Measurements from ENCODE around the gene DSG2.

The DSG2 gene

DNA sequence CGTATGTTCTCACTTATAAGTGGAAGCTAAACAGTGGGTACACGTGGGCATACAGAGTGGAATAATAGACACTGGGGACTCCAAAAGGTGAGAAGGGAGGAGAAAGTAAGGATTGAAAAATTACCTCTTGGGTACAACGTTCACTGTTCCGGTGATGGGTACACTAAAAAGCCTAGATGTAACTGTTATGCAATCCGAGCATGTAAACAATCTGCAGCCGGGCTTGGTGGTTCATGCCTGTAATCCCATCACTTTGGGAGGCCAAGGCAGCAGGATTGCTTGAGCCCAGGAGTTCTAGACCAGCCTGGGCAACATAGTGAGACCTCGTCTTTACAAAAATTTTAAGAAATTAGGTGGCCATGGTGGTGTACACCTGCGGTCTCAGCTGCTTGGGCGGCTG lies 60.6 kb downstream of the DSG2 start:
- DNase-seq: no peak

DNA sequence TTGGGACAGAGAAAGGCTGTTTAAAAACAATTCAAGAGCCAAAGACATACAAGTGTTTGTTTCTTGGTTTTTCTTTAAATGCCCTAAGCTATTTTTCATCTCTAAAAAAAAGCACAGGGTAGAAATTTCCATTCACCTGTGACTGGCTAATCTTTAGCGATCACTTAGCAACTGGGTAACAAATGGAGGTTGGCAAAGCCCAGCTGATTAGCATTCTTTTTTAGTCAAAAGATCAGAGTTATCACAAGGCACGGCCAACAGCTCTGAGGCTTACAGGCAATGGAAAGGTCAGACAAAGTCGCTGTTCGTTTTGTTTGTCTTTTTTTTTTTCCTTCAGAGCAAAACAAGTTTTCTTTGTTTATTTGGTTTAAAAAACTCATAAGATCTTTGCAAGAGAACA lies 64.7 kb downstream of the DSG2 start:
- no peak for DNase-seq

DNA sequence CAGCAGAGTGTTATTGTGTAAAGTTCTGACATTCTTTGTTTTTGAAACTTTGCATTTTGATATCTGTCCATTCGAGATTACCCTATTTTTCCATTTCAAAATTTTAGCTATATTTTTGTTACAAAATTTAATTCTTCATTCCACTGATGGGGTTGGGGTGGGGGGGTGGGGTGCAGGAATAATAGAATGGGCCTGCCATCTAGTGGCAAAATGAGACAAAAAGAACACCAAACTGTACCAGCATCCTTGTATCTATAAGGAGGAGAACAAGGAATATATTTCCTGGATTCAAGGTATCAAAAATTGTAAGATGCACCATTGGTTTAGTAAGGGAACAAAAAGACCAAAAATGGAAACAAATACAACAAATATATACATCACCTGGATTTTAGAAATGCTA lies 65.8 kb downstream of the DSG2 start:
- no peak for DNase-seq

DNA sequence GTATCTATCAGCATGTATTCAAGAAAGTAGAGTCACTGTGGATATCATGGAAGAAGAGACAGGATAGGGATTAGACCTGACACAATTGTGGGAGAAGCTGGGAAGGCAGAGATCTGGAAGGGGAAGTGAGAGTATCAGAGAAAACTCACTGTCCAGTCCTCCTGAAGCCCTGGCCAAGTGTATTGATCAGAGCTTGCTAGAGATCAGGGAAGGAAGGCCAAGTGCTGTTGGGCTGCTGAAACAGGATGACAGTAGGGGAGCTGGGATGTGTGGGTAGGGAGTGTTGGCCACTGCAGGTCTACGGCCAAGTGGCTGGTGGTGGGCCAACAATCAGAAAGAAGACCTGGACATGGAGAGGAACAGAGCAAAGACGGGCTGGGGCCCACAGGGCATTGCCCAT lies 67.4 kb downstream of the DSG2 start:
- no peak for DNase-seq

DNA sequence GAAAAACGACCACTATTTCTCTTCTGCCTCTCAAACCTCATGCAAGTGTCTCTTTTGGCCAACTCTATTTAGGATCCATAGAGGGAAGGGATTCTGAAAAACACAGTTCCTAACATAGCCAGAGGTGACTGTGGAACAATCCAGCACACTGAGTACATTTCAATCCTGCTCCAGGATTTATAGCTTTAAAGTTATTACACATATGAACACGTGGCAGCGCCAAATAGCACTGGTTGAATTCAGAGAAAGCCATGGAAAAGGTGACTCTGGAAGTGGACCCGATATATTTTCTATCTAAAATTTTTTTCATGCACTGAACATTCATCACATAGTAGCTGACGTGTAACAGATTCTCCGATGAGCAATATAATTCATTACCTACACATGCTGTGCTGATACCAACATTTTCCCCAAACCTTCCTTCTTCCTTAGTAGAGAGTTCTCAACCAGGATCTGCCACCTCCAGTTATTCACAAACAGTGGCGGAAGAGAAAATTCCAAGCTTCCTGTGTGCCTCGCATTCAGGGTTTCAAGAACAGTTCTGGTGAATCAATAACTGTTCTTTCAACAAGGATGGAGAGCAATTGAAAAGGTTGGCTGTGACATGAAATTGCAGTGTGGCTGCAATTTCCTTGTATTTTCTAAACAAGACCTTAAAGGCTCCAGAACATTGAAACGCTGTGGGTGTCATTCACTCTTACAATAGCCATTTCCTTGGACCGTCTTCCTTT lies 68.0 kb downstream of the DSG2 start:
- no peak for DNase-seq

DNA sequence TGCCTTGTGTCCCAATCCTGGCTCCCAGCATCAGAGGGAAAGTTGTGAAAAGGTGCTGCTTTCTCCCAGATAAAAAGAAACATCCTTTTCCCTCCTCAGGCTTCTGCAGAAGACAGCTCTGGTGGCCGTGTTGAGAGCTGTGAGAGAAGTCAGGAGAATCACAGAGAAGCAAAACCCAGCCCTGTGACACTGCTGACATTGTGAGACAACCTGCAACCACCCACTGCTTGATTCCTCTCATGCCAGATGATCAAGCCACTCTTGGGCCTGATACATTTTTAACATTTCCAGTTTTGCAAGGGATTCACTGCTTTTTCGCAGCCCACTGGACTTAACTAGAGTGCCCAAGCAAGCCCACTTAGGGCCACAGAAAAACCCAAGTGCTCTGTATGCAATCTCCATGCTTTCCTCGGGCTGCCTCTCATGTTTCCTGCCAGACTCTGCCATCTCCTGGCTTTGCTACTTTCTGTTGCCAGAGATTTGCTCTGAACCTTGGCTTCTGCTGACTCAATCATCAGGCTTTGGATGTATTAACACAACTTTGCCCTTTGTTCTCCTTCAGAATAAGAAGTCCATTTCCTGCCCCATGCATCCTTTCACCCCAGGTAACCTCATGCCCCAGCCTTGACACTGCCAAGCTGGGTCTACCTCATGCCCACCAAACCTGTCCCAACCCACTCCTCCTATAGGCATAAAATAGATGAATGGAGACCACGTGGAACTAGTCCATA lies 68.8 kb downstream of the DSG2 start:
- DNase-seq: no peak

DNA sequence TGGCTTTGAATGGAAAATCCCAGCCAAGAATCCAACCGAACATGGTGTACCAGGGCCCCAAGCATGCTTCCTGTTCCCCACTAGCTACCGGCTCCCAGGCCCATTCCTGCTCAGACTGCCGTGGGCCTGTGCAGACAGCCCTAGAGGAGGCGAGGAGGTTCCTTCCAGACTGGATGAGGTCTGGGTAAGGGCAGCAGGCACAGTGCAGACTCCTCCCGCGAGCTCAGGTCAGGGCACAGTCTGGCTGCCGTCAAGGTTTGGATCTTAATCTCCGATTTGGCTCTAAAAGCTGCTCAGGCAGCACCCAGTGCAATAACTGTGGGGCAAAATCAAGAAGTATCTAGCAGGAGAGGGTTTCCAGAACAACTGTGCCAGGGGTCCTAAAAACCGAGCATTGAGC lies 74.4 kb downstream of the DSG2 start:
- no peak for DNase-seq

DNA sequence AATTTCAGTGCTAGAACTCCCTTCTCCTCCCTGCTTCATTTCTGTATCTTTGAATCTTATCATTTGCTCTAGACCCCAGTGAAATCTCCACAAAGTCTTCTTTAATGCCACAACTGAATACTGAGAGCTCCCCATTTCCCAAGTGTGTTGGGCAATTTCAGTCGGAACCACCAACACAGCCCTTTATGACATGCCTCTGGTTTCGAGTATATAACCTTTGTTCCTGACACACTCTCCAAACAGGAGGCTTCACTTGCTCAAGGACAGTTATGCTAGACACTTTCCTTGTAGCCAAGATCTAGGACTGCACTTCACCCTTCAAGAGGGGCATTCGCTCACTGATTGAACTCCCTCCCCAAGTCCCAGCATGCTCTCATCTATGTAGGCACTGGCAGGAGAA lies 75.1 kb downstream of the DSG2 start:
- DNase-seq: no peak

DNA sequence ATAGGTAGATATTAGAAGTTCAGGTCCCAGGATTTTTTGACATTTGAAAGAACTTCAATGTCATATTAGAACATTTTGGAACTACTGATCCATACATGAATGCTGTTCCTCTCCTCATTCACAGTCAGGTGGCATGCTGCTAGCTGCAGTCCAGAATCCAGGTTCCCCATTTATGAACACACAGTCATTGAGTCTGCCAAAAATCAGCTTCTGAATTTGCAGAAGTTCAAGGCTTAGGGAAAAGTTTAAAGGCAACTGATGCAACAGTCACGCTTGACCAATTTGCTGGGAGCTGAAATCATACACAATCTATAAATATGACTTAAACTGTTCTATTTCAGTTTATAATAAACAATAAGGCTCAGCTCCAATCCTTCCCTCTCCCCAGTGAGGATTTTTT lies 76.4 kb downstream of the DSG2 start:
- DNase-seq: no peak

DNA sequence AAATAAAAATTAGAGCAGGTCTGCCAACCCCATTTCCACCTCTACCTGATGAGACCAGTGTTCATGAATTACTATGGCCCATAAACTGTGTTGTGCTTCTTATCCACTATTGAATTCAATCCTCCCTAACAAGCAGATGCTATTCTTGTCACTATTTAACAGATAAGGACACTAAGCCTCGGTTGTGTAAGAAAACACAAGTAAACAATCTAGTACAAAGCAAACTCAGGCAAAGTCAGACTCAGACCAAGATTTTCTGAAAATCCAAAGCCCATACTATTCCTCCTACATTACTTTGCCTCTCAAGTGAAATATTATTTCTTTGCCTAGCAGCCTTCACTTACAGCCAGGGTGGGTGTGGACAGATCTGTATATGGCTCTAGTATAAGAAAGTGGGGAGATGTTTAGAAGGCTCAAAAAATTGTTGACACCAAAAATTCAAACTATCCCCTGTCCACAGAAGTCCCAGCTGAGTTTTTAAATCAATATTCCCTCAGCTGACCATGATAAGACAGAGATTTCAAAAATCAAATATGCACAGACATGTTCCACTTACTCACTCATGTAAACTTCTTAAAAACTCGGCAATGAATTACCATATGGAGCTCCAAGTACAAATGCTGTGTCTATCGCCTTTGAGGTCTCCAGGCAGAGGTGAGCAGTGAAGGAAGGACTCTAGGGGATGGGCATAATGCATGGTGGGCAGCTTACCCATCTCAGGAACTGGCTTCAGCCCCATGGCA lies 77.7 kb downstream of the DSG2 start:
- DNase-seq: no peak

DNA sequence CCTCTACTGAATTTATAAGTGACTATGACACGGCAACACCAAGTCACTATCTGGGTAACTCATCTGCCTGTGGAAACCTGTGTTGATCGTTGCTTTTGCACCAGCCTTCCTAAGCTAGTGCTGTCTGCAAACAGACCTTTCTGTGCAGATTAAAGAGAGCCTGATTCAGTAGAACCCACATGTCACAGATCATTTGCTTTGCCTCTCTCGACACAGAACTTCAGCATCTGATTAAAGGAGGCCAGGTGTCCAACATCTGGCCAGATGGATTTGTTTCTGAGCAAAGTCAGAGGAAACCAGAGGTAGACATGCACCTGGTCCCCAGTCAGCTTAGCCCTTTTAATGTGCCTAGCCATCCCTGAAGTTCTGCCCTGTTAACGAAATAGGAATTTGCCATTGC lies 78.7 kb downstream of the DSG2 start:
- no peak for DNase-seq

DNA sequence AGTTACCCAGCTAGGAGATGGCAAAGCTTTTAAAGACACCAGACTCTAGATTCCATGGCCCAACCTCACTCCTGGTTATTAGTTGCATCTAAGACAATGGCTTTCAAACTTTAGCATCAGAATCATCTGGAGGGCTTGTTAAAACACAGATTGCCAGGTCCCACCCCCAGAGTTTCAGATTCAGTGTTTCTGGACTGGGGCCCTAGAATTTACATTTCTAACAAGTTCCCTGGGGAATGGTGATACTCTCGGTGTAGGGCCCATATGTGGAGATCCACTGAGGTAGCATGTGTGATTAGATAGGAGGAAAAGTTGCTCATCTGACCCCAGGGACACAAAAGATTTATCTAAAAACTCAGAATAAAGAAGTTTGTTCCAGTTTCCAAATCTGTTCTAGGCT lies 79.2 kb downstream of the DSG2 start:
- no peak for DNase-seq

DNA sequence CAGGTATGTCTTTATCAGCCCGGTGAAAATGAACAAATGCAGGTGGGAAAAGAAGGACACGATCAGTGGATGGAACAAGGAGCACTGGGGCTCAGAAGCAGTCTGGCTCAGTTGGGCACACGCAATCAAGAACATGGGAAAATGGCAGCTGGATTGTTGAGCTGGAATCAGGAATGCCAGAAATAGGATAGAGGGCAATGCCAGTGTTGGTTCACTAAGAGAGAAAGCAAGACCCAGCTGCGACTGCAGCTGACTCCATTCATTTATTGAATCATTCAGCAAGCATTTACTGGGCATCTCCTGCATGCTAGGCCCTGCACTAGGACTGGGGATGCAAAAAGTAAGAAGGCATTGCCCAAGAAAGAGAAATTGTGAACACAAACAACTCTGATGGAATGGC lies 80.1 kb downstream of the DSG2 start:
- DNase-seq: no peak

DNA sequence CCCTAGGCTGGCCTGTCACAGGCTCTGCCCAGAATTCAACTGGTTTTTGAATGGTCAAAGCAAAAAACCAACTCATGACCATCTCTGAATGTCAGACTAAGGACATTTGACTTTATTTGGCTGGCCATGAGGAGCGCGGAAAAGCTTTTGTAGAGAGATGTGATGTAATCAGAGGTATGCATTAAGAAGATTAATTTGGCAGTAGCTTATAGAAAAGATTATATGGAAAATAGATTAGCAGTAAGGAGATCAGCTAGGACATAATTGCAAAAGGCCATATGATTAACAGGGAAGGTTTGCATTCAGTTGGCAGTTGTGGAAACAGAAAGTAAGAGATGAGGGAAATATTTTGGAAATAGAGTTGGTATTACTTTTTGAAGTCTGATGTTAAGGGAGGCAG lies 81.4 kb downstream of the DSG2 start:
- DNase-seq: no peak

DNA sequence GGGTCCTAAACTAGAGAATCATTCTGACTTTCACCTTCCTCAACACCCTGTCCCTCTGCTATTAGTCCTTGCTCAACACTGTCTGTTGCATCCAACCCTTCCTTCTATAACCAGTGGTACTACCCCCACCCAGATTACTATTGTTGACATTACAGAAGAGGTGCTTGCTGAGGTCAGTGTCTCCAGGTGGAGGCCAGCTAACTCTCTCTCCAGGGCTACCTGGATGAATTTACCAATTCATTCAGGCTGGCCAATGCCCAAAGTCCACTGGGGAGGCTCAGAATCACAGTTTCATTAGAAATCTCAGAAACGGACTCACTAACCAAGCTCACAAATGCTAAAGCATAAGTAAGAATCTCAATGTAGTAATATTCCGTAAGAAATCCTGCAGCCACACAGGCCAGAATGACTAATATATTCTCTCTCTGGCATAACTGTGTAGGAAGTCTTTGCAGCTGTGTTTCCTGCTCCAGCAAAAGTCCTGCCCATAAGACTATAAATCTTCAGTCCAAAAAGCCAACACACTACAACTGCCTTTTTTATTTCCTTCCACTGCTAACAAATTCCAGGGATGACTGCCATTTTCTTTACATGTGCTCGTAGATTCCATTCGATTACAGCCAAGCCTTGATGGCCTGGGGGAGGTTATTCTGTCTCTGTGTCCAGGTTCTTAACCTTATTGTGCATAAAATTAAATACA lies 83.7 kb downstream of the DSG2 start:
- DNase-seq: no peak

DNA sequence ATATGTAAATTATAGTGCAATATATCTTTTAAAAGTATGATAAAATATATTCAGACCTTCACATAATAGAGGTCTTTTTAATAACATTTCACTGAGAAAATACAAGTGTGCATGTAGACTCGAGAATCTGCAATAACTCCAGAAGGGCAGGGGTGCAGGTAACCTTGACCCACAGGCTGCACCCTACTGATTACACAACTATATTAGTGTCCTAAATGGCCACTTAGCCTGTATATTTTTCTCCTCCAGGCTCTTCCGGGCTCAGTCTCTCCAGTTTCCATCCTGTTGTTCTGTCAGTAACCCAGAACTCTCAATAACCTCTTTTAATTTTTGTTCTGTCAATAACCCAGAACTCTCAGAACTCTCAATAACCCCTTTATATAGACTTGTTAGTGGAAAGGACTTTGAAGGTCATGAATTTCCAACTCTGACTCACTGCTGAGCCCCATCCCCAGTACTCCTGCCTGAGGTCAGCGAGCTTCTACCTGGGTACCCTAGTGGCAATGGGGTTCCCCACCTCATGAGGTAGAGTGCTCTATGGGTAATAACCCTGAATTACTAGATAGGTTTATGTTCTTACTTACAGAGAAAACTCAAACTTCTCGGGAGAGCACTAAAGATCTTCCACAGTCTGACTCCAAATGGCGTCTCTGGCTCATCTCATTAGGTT lies 85.3 kb downstream of the DSG2 start:
- no peak for DNase-seq

DNA sequence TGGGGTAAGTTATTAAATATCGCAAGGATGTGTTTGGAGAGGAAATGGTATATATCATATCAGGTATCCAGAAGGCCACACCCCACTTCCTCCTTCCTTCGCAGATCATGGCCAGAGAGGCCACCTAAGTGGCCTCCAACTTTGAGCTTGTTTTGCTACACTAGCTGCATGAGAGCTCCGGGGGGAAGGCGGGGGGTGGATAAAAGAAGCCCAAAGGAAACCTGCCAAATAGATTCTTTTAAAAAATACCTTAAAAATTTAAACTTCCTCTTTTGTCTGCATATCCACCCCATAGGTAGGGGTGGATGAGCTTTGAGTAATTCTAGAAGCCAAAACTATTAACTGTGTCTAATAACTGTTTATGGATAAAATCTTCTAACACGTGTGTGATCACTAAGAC lies 88.0 kb downstream of the DSG2 start:
- DNase-seq: no peak

DNA sequence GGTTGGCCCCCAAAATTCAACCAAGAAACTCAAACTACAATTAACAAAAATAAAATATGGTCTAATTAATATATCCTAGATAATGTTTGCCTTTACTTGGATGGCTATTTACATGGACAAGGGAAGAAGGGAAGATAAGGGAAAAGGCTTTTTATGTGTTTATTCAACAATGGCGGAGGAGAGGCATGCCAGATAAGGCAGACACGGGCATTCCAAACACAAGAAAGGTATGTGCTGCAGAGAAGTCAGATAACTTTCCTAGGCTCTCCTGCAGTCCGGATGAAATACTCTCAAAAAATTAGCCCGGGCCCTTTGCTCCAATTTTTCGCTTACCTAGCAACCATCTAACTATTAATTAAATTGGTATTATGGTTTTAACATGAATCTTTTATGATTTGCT lies 88.6 kb downstream of the DSG2 start:
- DNase-seq: no peak

DNA sequence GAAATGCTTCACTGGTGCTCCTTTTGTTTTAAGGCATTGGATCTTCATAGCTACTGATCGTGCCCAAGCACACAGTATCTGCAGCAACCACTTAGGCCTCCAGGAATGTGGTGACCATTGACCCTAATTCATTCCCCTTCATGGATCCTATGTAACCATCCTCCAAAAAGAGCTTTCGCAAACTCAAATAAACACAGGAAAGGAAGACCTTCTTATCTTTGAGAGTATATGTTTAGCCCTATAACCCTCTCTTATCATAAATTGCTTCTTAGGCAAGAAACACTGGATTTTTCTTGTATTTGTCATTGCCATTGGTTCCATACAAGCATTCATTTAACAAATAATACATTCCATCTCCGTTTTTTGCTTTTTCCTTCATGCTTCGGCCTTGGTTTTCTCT lies 89.6 kb downstream of the DSG2 start:
- DNase-seq: no peak

DNA sequence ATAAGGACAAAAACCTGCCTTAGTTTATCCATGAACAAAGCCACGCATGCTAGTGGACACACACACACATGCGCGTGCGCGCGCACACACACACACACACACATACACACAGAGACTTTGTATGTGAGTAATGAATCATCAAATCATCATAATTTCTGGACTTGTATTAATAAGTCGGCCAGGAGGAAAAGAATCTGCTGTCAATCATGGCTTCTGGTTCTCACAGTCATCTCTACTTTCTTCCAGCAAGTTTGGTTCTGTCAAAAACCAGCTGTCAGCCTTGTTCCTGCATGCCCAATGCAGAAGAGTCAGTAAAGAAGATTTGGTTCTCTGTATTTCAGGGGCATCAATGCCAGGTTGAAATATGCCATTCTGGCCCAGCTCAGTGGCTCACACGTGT lies 92.6 kb downstream of the DSG2 start:
- DNase-seq: no peak

DNA sequence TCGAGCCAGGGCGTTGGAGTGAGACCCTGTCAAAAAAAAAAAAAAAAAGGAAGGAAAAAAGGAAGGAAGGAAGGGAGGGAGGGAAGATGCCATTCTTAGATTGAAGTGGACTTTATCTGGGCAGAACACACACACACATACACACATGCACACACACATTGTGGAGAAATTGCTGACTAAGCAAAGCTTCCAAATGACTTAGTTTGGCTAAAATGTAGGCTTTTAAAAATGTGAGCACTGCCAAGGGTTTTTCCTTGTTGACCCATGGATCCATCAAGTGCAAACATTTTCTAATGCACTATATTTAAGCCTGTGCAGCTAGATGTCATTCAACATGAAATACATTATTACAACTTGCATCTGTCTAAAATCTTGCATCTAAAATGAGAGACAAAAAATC lies 93.1 kb downstream of the DSG2 start:
- no peak for DNase-seq

DNA sequence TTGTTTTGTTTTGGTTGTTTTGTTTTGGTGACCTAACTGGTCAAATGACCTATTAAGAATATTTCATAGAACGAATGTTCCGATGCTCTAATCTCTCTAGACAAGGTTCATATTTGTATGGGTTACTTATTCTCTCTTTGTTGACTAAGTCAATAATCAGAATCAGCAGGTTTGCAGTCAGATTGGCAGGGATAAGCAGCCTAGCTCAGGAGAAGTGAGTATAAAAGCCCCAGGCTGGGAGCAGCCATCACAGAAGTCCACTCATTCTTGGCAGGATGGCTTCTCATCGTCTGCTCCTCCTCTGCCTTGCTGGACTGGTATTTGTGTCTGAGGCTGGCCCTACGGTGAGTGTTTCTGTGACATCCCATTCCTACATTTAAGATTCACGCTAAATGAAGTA lies 93.7 kb downstream of the DSG2 start, which contains the start of gene TTR:
TTR (plus strand) TSS at position 250 of the 400 bp plus-strand sequence; CDS start at position 276, 26 bp downstream.
- no peak for DNase-seq
